ENCODE measurements around the gene ZNF2.

The ZNF2 gene

GRCh38 chr2:95171902-95172301 lies 6.3 kb downstream of the ZNF2 start (continued):
- TF ChIP-seq OVOL3 (tag by site-specific recombination; IDR thresholded peaks at IDR 0.05), result no peak
- no peak for TF ChIP-seq ZNF311 (tag by site-specific recombination; IDR thresholded peaks at IDR 0.05; ENCODE audit: borderline replicate concordance)

GRCh38 chr2:95174031-95174542 lies 8.5 kb downstream of the ZNF2 start:
- TF ChIP-seq ZNF664 (tag by site-specific recombination; IDR thresholded peaks at IDR 0.05) (0 out of 2 replicates have a peak, but pooled peaks have one; percentile 13), ZNF391 (tag by site-specific recombination; IDR thresholded peaks at IDR 0.05; ENCODE audit: borderline replicate concordance, low read depth) (no peak)
- CTCF ChIA-PET, result interaction anchor here (0.9 kb wide), 1 partner anchor 59 kb away, joined by 3 read pairs; no protein-coding TSS in a partner anchor
- H3K4me3 ChIP-seq (ENCODE audit: low read depth, low read length), result no peak overlapping the region

GRCh38 chr2:95179451-95179850 lies 13.8 kb downstream of the ZNF2 start:
- ChIA-PET CTCF (no interaction called here), POLR2A (no interaction called here)
- Histone ChIP-seq H3K36me3 (ENCODE audit: control insufficient read depth in 2 of 2, insufficient read depth in 1 of 2, low read length in 2 of 2) (peaks cover 11 to 54% of the 10 kb centered on the region in 2 experiments), H3K4me3 (ENCODE audit: low read depth, low read length) (no peak overlapping the region), H3K4me1 (ENCODE audit: control insufficient read depth, insufficient read depth, low read length) (no peaks in the 10 kb centered on the region), H3K9me3 (ENCODE audit: control insufficient read depth, insufficient read depth, low read depth, low read length) (no peaks in the 10 kb centered on the region), H3K27ac (ENCODE audit: extremely low read depth, low read depth, low read length) (no peak overlapping the region)
- TF ChIP-seq KLF1 (tag by site-specific recombination; IDR thresholded peaks at IDR 0.05) (no peak), ZNF423 (tag by site-specific recombination; IDR thresholded peaks at IDR 0.05) (no peak), ZNF514 (tag by site-specific recombination; IDR thresholded peaks at IDR 0.05) (no peak), ZFP41 (tag by site-specific recombination; IDR thresholded peaks at IDR 0.05; ENCODE audit: borderline replicate concordance) (no peak), ZNF777 (tag by site-specific recombination; IDR thresholded peaks at IDR 0.05; ENCODE audit: borderline replicate concordance) (no peak), ZFP69B (tag by site-specific recombination; IDR thresholded peaks at IDR 0.05) (no peak), ZNF707 (tag by site-specific recombination; IDR thresholded peaks at IDR 0.05) (no peak), PRDM2 (tag by site-specific recombination; IDR thresholded peaks at IDR 0.05; ENCODE audit: borderline replicate concordance) (no peak), ZNF626 (tag by site-specific recombination; IDR thresholded peaks at IDR 0.05) (no peak), SP3 (tag by site-specific recombination; IDR thresholded peaks at IDR 0.05) (no peak), ZXDB (tag by site-specific recombination; IDR thresholded peaks at IDR 0.05) (no peak)

More at GRCh38 chr2:95174031-95174542, 8.5 kb downstream of the ZNF2 start:
- H3K27ac ChIP-seq (ENCODE audit: extremely low read depth, low read depth, low read length), result no peak overlapping the region
- H3K36me3 ChIP-seq (ENCODE audit: control insufficient read depth in 2 of 2, insufficient read depth in 1 of 2, low read length in 2 of 2), result peaks cover 0 to 17% of the 10 kb centered on the region in 2 experiments; a peak in 1 of 3 replicates
- POLR2A ChIA-PET, result interaction anchor here (1.0 to 1.5 kb wide), 2 partner anchors 8 to 52 kb away, joined by 3 read pairs; partner anchors contain the start of genes MRPS5 and ZNF2
- no peaks in the 10 kb centered on the region for H3K9me3 ChIP-seq (ENCODE audit: control insufficient read depth, insufficient read depth, low read depth, low read length)
- H3K4me1 ChIP-seq (ENCODE audit: control insufficient read depth, insufficient read depth, low read length), result no peaks in the 10 kb centered on the region

- no peak overlapping the region for H3K4me3 ChIP-seq (ENCODE audit: low read depth, low read length)
- ChIA-PET POLR2A (no interaction called here), CTCF (interaction anchor here (0.7 kb wide), 1 partner anchor 351 kb away, joined by 3 read pairs; no protein-coding TSS in a partner anchor)
- no peaks in the 10 kb centered on the region for H3K9me3 ChIP-seq (ENCODE audit: control insufficient read depth, insufficient read depth, low read depth, low read length)
- TF ChIP-seq BCL6B (tag by site-specific recombination; IDR thresholded peaks at IDR 0.05), result no peak
- peak; percentile 24 for TF ChIP-seq SETDB1 (IDR thresholded peaks at IDR 0.05; ENCODE audit: insufficient read length, low read length)
- no peak for TF ChIP-seq ZNF280D (tag by site-specific recombination; IDR thresholded peaks at IDR 0.05)
- no peak for TF ChIP-seq ZNF354C (tag by site-specific recombination; IDR thresholded peaks at IDR 0.05; ENCODE audit: borderline replicate concordance, low read depth)
- H3K36me3 ChIP-seq (ENCODE audit: control insufficient read depth in 2 of 2, insufficient read depth in 1 of 2, low read length in 2 of 2), result peaks cover 11 to 51% of the 10 kb centered on the region in 2 experiments
- H3K4me1 ChIP-seq (ENCODE audit: control insufficient read depth, insufficient read depth, low read length), result no peaks in the 10 kb centered on the region
- H3K27ac ChIP-seq (ENCODE audit: extremely low read depth, low read depth, low read length), result no peak overlapping the region
Measured at GRCh38 chr2:95181774-95182173, 16.2 kb downstream of the ZNF2 start.

All from HEK293 (cell line).